ENCODE results near the gene GALNT2. TPM values are rescaled to one million over a fixed set of nuclear protein-coding genes. Genes with fewer than 3 reads are reported as not detected.

GALNT2 gene
- total RNA-seq, 1 experiment from 2014 or later: 62.2 TPM

- Histone ChIP-seq H3K36me3 (ENCODE audit: control insufficient read depth, insufficient read depth, low read length) (no peaks in the 10 kb centered on the region), H3K9me3 (peaks cover 3% of the 10 kb centered on the region), H3K27me3 (replicated peaks; ENCODE audit: control insufficient read depth, insufficient read depth, low read length) (no peaks in the 10 kb centered on the region), H3K4me1 (peaks cover 6% of the 10 kb centered on the region; the same call in 1 of the 2 replicates), H3K4me3 (ENCODE audit: low read depth, low read length) (no peak overlapping the region)
- no peak overlapping the region for H3K4me3 Mint-ChIP-seq (ENCODE audit: unreplicated experiment)
- no peak for TF ChIP-seq CTCF (IDR thresholded peaks at IDR 0.05; ENCODE audit: insufficient read depth in 1 of 2, low read depth in 1 of 2, low read length in 1 of 2, severe bottlenecking in 1 of 2, unreplicated experiment in 1 of 2)
- no peak overlapping the region for H3K27ac Mint-ChIP-seq (ENCODE audit: unreplicated experiment)
- POLR2A ChIA-PET: no interaction called here
- H3K36me3 Mint-ChIP-seq (ENCODE audit: insufficient read depth, unreplicated experiment): no peaks in the 10 kb centered on the region
- peaks cover 33% of the 10 kb centered on the region for H3K9me3 Mint-ChIP-seq (ENCODE audit: unreplicated experiment)
- H3K4me1 Mint-ChIP-seq (ENCODE audit: low read depth, unreplicated experiment): peaks cover 10% of the 10 kb centered on the region
- peaks cover 10% of the 10 kb centered on the region for H3K27me3 Mint-ChIP-seq (ENCODE audit: insufficient read depth, unreplicated experiment)
- DNase-seq: no peak
- no TSS peak for BruUV-seq (replicated peaks)
- intact Hi-C loops (cut with micrococcal nuclease; ENCODE audit: unreplicated experiment): no loop called here
- CTCF ChIA-PET: no interaction called here
Observed at GRCh38 chr1:230061801-230062200, 5.2 kb upstream of the GALNT2 start.

- Histone ChIP-seq H3K4me3 (ENCODE audit: low read depth, low read length) (no peak overlapping the region), H3K9me3 (peaks cover 3% of the 10 kb centered on the region), H3K4me1 (peaks cover 6% of the 10 kb centered on the region; the same call in 1 of the 2 replicates), H3K27me3 (replicated peaks; ENCODE audit: control insufficient read depth, insufficient read depth, low read length) (no peaks in the 10 kb centered on the region), H3K36me3 (ENCODE audit: control insufficient read depth, insufficient read depth, low read length) (no peaks in the 10 kb centered on the region)
- no TSS peak for BruUV-seq (replicated peaks)
- ChIA-PET POLR2A (no interaction called here), CTCF (no interaction called here)
- Mint-ChIP-seq H3K9me3 (ENCODE audit: unreplicated experiment) (peaks cover 33% of the 10 kb centered on the region), H3K4me3 (ENCODE audit: unreplicated experiment) (no peak overlapping the region), H3K36me3 (ENCODE audit: insufficient read depth, unreplicated experiment) (no peaks in the 10 kb centered on the region), H3K4me1 (ENCODE audit: low read depth, unreplicated experiment) (peaks cover 10% of the 10 kb centered on the region), H3K27me3 (ENCODE audit: insufficient read depth, unreplicated experiment) (peaks cover 10% of the 10 kb centered on the region), H3K27ac (ENCODE audit: unreplicated experiment) (no peak overlapping the region)
- no peak for DNase-seq
- intact Hi-C loops (cut with micrococcal nuclease; ENCODE audit: unreplicated experiment): no loop called here
- TF ChIP-seq CTCF (IDR thresholded peaks at IDR 0.05; ENCODE audit: insufficient read depth in 1 of 2, low read depth in 1 of 2, low read length in 1 of 2, severe bottlenecking in 1 of 2, unreplicated experiment in 1 of 2): no peak
Observed at GRCh38 chr1:230062521-230062920, 4.5 kb upstream of the GALNT2 start.

- Histone ChIP-seq H3K4me1 (peaks cover 6% of the 10 kb centered on the region; the same call in 1 of the 2 replicates), H3K27me3 (replicated peaks; ENCODE audit: control insufficient read depth, insufficient read depth, low read length) (no peaks in the 10 kb centered on the region), H3K9me3 (peaks cover 3% of the 10 kb centered on the region), H3K4me3 (ENCODE audit: low read depth, low read length) (no peak overlapping the region), H3K36me3 (ENCODE audit: control insufficient read depth, insufficient read depth, low read length) (no peaks in the 10 kb centered on the region)
- H3K9me3 Mint-ChIP-seq (ENCODE audit: unreplicated experiment): peaks cover 33% of the 10 kb centered on the region
- no TSS peak for BruUV-seq (replicated peaks)
- no peak overlapping the region for H3K27ac Mint-ChIP-seq (ENCODE audit: unreplicated experiment)
- DNase-seq: no peak
- H3K36me3 Mint-ChIP-seq (ENCODE audit: insufficient read depth, unreplicated experiment): no peaks in the 10 kb centered on the region
- peaks cover 10% of the 10 kb centered on the region for H3K27me3 Mint-ChIP-seq (ENCODE audit: insufficient read depth, unreplicated experiment)
- no peak for TF ChIP-seq CTCF (IDR thresholded peaks at IDR 0.05; ENCODE audit: insufficient read depth in 1 of 2, low read depth in 1 of 2, low read length in 1 of 2, severe bottlenecking in 1 of 2, unreplicated experiment in 1 of 2)
- peaks cover 15% of the 10 kb centered on the region for H3K4me1 Mint-ChIP-seq (ENCODE audit: low read depth, unreplicated experiment)
- H3K4me3 Mint-ChIP-seq (ENCODE audit: unreplicated experiment): no peak overlapping the region
- intact Hi-C loops (cut with micrococcal nuclease; ENCODE audit: unreplicated experiment): no loop called here
- POLR2A ChIA-PET: no interaction called here
- CTCF ChIA-PET: no interaction called here
Observed at GRCh38 chr1:230064283-230064682, 2.8 kb upstream of the GALNT2 start.
